GM21447 (cell line): ENCODE data around the gene PCMT1.
"Not testable (repeated sequence)": the region's sequence is repeated elsewhere in the genome, so short reads cannot be mapped to it uniquely, and the experiment has no call there.

Source experiments
- ATAC-seq: cut with Tn5 transposase; IDR thresholded peaks from one replicate; pipeline ENCODE4 v1.9.1; 2021; ENCODE audit not compliant: unreplicated experiment

Gene PCMT1

DNA sequence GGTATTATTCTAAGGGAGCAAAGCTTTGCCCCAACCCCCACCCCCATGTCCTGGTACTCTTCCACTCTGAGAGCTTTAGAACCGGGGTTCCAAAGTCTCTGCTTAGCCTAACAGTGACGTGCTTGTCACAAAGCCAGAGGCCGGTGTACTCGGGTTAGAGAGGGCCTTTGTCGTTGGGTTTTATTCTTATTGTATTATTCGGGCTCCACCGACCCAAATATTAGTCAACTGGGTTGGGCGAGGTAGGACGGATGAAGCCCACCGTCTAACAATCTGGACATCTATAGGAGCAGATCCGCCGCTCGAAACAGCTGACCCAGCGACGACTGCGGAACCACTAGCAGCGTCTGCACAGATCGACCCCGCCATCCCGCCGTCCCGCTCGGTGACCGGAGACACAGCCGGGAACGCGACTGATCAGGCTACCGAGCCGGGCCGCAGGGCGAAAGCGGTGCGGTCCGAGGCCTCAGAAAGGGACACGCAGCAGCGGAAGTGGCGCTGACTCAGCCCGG is 403 bp upstream of the PCMT1 start:
- ATAC-seq, result peak; percentile 3

DNA sequence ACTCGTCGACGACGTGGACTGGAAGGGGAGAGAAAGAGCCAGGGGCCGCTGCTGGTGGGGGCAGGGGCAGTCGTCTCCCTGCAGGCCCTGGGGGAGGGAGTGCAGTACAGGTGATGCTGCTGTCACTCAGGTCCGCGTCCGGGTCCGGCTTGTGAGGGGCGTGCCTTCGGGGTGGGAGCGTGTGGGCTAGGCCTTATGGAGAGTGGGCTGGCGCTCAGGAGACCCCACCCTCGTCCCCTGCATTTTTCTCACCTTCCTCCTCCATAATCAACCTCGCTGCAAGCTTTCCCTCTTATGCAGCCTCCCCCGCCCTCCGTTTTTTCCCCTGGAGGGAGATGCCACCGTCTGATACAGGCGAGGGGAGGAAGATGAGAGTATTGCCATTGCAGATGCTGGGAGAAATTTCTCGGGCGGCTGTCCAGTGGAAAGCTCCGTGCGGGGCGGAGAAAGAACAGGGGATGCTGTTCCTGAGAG is 632 bp downstream of the PCMT1 start:
- peak; percentile 41 for ATAC-seq

GRCh38 chr6:149751239-149751638 is 1.7 kb downstream of the PCMT1 start:
- no peak for ATAC-seq

DNA sequence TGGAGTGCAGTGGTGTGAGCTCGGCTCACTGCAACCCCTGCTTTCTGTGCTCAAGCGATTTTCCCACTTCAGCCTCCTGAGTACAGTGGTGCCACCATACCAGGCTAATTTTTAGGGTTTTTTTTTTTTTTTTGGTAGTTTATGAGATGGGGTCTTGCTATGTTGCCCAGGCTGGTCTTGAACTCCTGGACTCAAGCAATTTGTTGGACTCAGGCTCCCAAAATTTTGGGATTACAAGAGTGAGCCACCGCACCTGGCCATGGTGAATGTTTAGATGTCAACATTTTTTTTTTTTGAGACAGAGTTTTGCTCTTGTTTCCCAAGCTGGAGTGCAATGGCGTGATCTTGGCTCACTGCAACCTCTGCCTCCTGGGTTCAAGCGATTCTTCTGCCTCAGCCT is 2.4 kb downstream of the PCMT1 start:
- ATAC-seq, result not testable (repeated sequence)

DNA sequence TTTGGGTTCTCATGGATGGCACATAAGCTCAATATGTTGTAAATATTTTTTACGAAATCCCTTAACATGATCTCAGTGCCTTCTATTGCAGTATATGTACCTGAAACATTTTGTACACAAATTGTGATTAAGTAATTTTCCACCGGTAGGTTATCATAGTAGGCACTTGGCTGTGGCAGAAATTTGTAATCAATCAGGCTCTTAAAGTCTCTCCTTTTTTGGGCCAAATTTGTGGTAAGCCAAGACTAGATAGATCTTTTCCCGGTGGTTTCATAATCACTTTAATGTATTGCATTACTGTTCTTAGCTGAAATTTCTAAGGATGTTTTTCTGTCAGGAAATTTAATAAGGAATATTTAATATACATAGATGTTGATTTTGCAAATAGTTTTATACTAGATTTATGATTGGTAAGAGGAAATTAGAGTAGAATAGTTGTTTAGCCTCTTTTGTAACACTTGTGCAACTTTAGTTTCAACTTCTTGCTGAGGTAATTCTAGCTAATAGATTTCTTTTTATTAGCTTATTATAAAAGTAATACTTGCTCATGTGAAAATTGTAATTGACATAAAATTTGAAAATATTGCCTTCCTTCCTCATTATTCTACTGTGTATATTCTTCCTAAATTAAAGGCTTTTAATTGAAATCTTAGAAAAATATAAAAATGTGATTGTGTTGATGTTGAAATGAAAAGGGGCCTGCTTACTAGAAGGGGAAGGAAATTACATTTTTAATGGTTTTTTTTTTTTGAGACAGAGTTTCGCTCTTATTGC is 3.2 kb downstream of the PCMT1 start:
- ATAC-seq, result no peak

DNA sequence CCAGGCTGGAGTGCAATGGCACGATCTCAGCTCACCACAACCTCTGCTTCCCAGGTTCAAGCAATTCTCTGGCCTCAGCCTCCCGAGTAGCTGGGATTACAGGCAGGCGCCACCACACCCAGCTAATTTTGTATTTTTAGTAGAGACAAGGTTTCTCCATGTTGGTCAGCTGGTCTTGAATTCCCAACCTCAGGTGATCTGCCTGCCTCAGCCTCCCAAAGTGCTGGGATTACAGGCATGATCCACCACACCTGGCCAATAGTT is 3.8 kb downstream of the PCMT1 start:
- ATAC-seq, result not testable (repeated sequence)

- no peak for ATAC-seq
Measured at GRCh38 chr6:149754548-149754947, 5.0 kb downstream of the PCMT1 start.

DNA sequence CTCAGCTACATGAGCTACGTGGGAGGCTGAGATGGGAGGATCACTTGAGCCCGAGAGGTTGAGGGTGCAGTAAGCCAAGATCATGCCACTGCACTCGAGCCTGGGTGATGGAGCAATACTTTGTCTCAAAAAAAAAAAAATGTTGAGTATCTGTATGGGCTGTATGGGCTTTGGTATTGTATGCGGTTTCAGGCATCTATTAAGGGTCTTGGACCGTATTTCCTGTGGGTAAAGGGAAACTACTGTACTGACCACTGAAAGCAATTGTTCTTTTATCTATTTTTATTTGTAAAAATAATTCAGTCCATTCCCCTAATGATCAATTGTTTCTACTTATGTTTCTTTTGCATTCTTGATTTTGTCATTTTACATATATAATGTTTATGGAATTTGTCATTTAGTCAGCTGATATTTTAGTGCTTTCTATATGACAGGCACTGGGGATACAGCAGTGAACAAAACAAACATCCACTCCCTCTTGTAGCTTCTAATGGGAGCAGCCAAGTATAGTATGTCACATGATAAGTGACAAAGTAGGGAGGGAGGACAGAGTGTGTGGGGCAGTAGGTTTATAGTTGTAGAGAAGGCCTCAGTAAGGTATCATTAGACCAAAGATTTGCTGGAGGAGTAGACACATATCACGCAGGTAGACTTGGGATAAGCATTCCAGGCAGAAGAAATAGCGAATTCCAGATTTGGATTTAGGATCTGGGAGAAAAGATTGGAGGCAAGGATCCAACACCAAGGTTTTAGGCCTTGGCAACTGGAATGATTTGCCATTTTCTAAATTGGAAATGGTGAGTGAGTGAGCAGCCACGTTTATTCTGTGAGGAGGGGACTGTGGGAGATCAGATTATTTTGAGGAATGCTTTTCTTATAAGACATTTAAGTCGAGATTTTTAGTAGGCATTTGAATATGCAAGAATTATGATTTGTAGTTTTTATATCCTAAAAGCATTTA is 6.0 kb downstream of the PCMT1 start:
- peak; percentile 76 for ATAC-seq

- no peak for ATAC-seq
Measured at GRCh38 chr6:149756261-149756636, 6.7 kb downstream of the PCMT1 start.

- ATAC-seq, result peak; percentile 97
Measured at GRCh38 chr6:149761438-149761837, 11.9 kb downstream of the PCMT1 start.

- no peak for ATAC-seq
Measured at GRCh38 chr6:149763866-149764265, 14.3 kb downstream of the PCMT1 start.

DNA sequence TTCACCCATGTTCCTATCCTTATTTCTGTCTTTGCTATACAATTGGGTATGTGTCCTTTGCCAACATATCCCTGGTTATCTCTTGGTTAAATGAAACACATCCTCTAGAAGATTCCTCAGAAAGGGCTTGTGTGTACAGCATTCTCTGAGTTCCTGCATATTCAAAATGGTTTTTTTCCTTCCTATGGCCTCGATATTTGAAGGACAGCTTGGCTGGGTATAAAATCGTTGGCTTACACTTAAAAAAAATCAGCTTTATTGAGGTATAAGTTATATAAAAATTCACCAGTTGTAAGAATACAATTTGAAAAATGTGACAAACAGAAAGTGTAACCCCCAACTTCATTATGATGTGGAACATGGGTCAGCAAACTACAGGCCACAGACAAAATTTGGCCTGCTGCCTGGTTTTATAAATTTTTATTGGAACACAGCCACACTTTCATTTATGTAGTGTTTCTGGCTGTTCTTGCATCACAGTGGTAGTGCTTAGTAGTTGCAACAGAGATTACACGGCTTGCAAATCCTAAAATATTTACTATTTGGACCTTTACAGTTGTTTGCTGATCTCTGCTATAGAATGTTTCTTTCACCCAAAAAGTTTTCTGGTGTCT is 16.7 kb downstream of the PCMT1 start:
- no peak for ATAC-seq

DNA sequence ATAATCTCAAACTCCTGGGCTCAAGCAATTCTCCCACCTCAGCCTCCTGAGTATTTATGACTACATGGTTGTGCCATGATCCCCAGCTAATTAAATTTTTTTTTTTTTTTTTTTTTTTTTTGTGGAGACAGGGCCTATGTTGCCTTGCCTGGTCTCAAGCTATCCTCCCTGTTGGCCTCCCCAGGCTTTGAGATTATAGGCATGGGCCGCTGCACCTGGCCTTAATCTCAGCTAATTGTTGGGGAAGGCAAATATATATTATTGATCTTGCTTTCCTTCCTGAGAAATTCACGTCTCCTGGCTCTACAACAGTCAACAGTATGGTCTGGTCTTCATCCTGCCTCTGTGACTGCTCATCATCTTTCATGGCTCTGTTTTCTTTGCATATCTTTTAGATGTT is 20.1 kb downstream of the PCMT1 start:
- ATAC-seq, result no peak

GRCh38 chr6:149771185-149771584 is 21.6 kb downstream of the PCMT1 start:
- no peak for ATAC-seq

- ATAC-seq, result no peak
Measured at GRCh38 chr6:149771925-149772324, 22.4 kb downstream of the PCMT1 start.

GRCh38 chr6:149777624-149778023 is 28.1 kb downstream of the PCMT1 start:
- no peak for ATAC-seq

DNA sequence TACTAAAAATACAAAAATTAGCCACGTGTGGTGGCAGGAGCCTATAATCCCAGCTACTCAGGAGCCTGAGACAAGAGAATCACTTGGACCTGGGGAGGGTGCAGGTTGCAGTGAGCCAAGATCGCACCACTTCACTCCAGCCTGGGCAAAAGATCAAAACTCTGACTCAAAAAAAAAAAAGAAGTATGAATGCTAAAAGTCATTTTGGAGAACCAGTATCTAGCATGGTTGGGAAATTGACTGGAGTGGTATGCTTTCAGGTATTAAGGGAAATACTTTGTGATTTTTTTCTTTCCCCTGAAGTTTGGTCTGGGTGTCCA is 30.1 kb downstream of the PCMT1 start:
- no peak for ATAC-seq

- ATAC-seq, result no peak
Measured at GRCh38 chr6:149781715-149782114, 32.2 kb downstream of the PCMT1 start.

DNA sequence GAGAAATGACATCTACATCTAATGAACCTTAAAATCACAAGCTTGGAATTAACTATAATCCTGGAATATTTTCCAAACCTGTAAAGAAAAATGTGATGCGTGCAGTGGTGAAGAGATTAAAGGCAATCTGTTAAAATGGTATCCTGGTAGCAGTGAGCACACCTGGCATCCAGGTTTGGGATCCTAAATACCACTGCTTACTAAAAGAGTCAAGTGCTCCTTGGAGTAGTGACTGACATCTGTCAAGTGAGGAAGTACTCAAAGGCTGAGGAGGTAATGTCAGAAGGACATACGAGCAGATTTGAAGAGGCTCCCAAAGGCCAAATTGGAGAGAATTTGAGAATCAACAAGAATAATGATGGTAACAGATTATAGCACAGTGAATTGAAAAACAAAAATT is 32.8 kb downstream of the PCMT1 start:
- ATAC-seq, result no peak

GRCh38 chr6:149783551-149783950 is 34.0 kb downstream of the PCMT1 start:
- no peak for ATAC-seq

- no peak for ATAC-seq
Measured at GRCh38 chr6:149806127-149806526, 56.6 kb downstream of the PCMT1 start.

GRCh38 chr6:149809798-149810197 is 60.3 kb downstream of the PCMT1 start:
- no peak for ATAC-seq
